ENCODE measurements around the gene BAZ2B.
"Not testable (repeated sequence)": the region's sequence is repeated elsewhere in the genome, so short reads cannot be mapped to it uniquely, and the experiment has no call there.

BAZ2B gene

GRCh38 chr2:159573294-159573693 lies 43.1 kb downstream of the BAZ2B start:
- no peak for DNase-seq

- no peak for DNase-seq
These were observed 43.9 kb downstream of the BAZ2B start for GRCh38 chr2:159572459-159572858.

- DNase-seq, result no peak
These were observed 44.6 kb downstream of the BAZ2B start for GRCh38 chr2:159571540-159572260.

GRCh38 chr2:159564081-159564480 lies 52.3 kb downstream of the BAZ2B start:
- no peak for DNase-seq

GRCh38 chr2:159562248-159562647 lies 54.1 kb downstream of the BAZ2B start:
- DNase-seq, result peak in 1 of 2 donors; percentile 3

GRCh38 chr2:159561786-159562185 lies 54.6 kb downstream of the BAZ2B start:
- no peak for DNase-seq

- DNase-seq, result no peak
These were observed 55.1 kb downstream of the BAZ2B start for GRCh38 chr2:159561242-159561641.

GRCh38 chr2:159559034-159559433 lies 57.3 kb downstream of the BAZ2B start:
- DNase-seq, result no peak

GRCh38 chr2:159558479-159558878 lies 57.9 kb downstream of the BAZ2B start:
- DNase-seq, result no peak

GRCh38 chr2:159557437-159558034 lies 58.8 kb downstream of the BAZ2B start:
- DNase-seq, result no peak

- no peak for DNase-seq
These were observed 60.5 kb downstream of the BAZ2B start for GRCh38 chr2:159555651-159556392.

GRCh38 chr2:159553727-159554126 lies 62.6 kb downstream of the BAZ2B start:
- DNase-seq, result no peak

GRCh38 chr2:159551806-159552205 lies 64.5 kb downstream of the BAZ2B start:
- DNase-seq, result no peak

- DNase-seq, result no peak
These were observed 66.1 kb downstream of the BAZ2B start for GRCh38 chr2:159550231-159550630.

GRCh38 chr2:159549234-159549633 lies 67.1 kb downstream of the BAZ2B start:
- DNase-seq, result no peak

GRCh38 chr2:159546716-159547430 lies 69.5 kb downstream of the BAZ2B start:
- DNase-seq, result no peak

- no peak for DNase-seq
These were observed 70.3 kb downstream of the BAZ2B start for GRCh38 chr2:159546039-159546438.

- DNase-seq, result no peak
These were observed 71.3 kb downstream of the BAZ2B start for GRCh38 chr2:159545085-159545484.

GRCh38 chr2:159542101-159542500 lies 74.2 kb downstream of the BAZ2B start:
- DNase-seq, result no peak

- DNase-seq, result no peak
These were observed 76.6 kb downstream of the BAZ2B start for GRCh38 chr2:159539701-159540100.

- DNase-seq, result no peak
These were observed 77.5 kb downstream of the BAZ2B start for GRCh38 chr2:159538801-159539200.

- not testable (repeated sequence) for DNase-seq
These were observed 81.1 kb downstream of the BAZ2B start for GRCh38 chr2:159535261-159535660.

GRCh38 chr2:159531475-159531874 lies 84.9 kb downstream of the BAZ2B start:
- DNase-seq, result no peak

All from CD4-positive, alpha-beta T cell treated with Interleukin-4 for 1 hour (primary cell).